MM.1S (cell line): ENCODE results near the gene MGARP.

Experiments used
- CTCF ChIP-seq: fragments of 300-600 bp; sonication (generic); IDR thresholded peaks from 2 replicates; pipeline ENCODE4 v1.5.1; 2016; ENCODE audit warnings: antibody characterized with exemption, low read length, mixed read lengths
- EZH2 ChIP-seq: fragments of 300-600 bp; sonication (generic); optimal IDR thresholded peaks from 2 replicates; pipeline ENCODE3; 2017; ENCODE audit warnings: low read depth, mild to moderate bottlenecking, antibody characterized with exemption, low read length, mixed read lengths

GRCh38 chr4:139319571-139319970 is 39.5 kb upstream of the MGARP start:
- no peak for TF ChIP-seq CTCF
- TF ChIP-seq EZH2: no peak
